Measurements from ENCODE around the gene MAML3.

The MAML3 gene

DNA sequence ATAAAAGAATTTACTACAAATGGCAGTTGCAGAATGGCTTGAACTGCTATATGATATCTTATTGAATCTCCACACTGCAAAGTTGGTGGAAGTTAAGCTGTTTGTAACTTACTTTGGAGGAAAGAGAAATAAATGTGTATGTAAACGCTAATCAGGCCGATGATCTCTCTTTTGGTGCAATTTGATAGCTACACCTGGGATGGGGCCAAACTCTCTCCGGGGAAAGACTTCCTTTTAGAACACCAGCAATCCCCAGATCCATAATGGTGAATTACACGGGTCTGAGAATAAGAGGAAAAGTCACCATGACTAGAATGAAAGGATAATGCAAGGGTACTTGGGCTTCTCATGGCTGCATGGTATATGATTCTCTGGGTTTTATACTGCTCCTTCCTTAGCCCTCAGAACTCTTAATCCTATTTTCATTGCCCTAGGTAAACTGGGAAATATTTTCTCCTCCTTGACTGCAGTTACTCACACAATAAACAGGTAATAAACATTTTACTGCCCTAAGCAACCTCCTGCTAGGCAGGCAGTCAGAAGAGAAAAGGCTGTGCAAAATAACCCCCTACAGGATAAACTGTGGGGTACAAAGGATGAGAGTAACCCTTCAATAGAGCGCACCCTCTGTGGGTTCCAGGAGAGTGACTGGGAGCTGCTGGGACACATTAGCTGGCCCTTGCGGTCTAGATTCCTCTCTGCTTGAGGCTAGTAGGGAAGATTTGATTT lies 379.1 kb downstream of the MAML3 start:
- no peak for TF ChIP-seq CTCF (IDR thresholded peaks at IDR 0.05; ENCODE audit: insufficient read depth, low read length, missing control alignments)
- ChIA-PET POLR2A (no interaction called here), CTCF (interaction anchor here (0.9 to 1.4 kb wide), 2 partner anchors 13 kb away, joined by 3 read pairs; no protein-coding TSS in a partner anchor)
- no peak for DNase-seq (ENCODE audit: low read depth, low spot score)
- H3K4me3 ChIP-seq (ENCODE audit: low read depth, low read length) = no peak overlapping the region

- POLR2A ChIA-PET = no interaction called here
- no peak overlapping the region for H3K4me3 ChIP-seq (ENCODE audit: low read depth, low read length)
- DNase-seq (ENCODE audit: low read depth, low spot score) = no peak
- CTCF ChIA-PET = interaction anchor here (1.4 kb wide), 1 partner anchor 12 kb away, joined by 3 read pairs; no protein-coding TSS in a partner anchor
- TF ChIP-seq CTCF (IDR thresholded peaks at IDR 0.05; ENCODE audit: insufficient read depth, low read length, missing control alignments) = no peak
Observed at GRCh38 chr4:139773560-139774318, 380.2 kb downstream of the MAML3 start.

- no peak for DNase-seq (ENCODE audit: low read depth, low spot score)
- CTCF ChIA-PET = interaction anchor here (0.7 to 1.4 kb wide), 5 partner anchors 9 to 234 kb away, joined by 3 to 4 read pairs (median 3); no protein-coding TSS in a partner anchor
- no peak overlapping the region for H3K4me3 ChIP-seq (ENCODE audit: low read depth, low read length)
- no peak for TF ChIP-seq CTCF (IDR thresholded peaks at IDR 0.05; ENCODE audit: insufficient read depth, low read length, missing control alignments)
- POLR2A ChIA-PET = no interaction called here
Observed at GRCh38 chr4:139770361-139770760, 383.6 kb downstream of the MAML3 start.

DNA sequence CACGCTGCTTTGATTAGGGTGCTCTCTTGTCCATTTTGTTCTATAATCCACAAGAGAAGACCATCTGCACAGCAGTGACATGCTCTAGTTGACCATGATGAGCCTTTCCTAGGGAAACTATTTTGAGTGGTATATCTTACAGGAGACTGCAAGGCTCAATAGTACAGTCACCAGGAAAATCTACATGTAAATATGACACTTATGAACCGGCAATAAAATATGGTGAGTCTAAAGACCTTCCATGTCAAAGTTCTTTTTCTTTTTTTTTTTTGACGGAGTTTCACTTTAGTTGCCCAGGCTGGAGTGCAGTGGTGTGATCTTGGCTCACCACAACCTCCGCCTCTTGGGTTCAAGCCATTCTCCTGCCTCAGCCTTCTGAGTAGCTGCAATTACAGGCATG lies 384.6 kb downstream of the MAML3 start:
- no peak for DNase-seq (ENCODE audit: low read depth, low spot score)
- CTCF ChIA-PET = interaction anchor here (1.1 to 1.4 kb wide), 3 partner anchors 8 to 104 kb away, joined by 3 to 4 read pairs (median 3); no protein-coding TSS in a partner anchor
- TF ChIP-seq CTCF (IDR thresholded peaks at IDR 0.05; ENCODE audit: insufficient read depth, low read length, missing control alignments) = no peak
- POLR2A ChIA-PET = no interaction called here
- no peak overlapping the region for H3K4me3 ChIP-seq (ENCODE audit: low read depth, low read length)

GRCh38 chr4:139768896-139769295 lies 385.1 kb downstream of the MAML3 start:
- ChIA-PET POLR2A (no interaction called here), CTCF (interaction anchor here (1.4 kb wide), 1 partner anchor 104 kb away, joined by 4 read pairs; no protein-coding TSS in a partner anchor)

More at GRCh38 chr4:139768896-139769295, 385.1 kb downstream of the MAML3 start:
- no peak overlapping the region for H3K4me3 ChIP-seq (ENCODE audit: low read depth, low read length)
- no peak for DNase-seq (ENCODE audit: low read depth, low spot score)
- TF ChIP-seq CTCF (IDR thresholded peaks at IDR 0.05; ENCODE audit: insufficient read depth, low read length, missing control alignments) = no peak

Measured in AG04449 (cell line).